Measurements from ENCODE around the gene PLCL2. TPM values are rescaled to one million over a fixed set of nuclear protein-coding genes. Genes with fewer than 3 reads are reported as not detected.

PLCL2 gene
- total RNA-seq, 1 experiment from 2014 or later: 0.07 TPM

- DNase-seq: no peak
- H3K27me3 Mint-ChIP-seq (ENCODE audit: insufficient read depth, unreplicated experiment): peaks cover 10% of the 10 kb centered on the region
- Histone ChIP-seq H3K27me3 (replicated peaks; ENCODE audit: control insufficient read depth, insufficient read depth, low read length) (no peaks in the 10 kb centered on the region), H3K4me1 (no peaks in the 10 kb centered on the region), H3K36me3 (ENCODE audit: control insufficient read depth, insufficient read depth, low read length) (no peaks in the 10 kb centered on the region), H3K9me3 (no peaks in the 10 kb centered on the region), H3K4me3 (ENCODE audit: low read depth, low read length) (no peak overlapping the region)
- no peaks in the 10 kb centered on the region for H3K4me1 Mint-ChIP-seq (ENCODE audit: low read depth, unreplicated experiment)
- no peaks in the 10 kb centered on the region for H3K36me3 Mint-ChIP-seq (ENCODE audit: insufficient read depth, unreplicated experiment)
- BruUV-seq (replicated peaks): no TSS peak
- no peak overlapping the region for H3K27ac Mint-ChIP-seq (ENCODE audit: unreplicated experiment)
- CTCF ChIA-PET: no interaction called here
- TF ChIP-seq CTCF (IDR thresholded peaks at IDR 0.05; ENCODE audit: insufficient read depth in 1 of 2, low read depth in 1 of 2, low read length in 1 of 2, severe bottlenecking in 1 of 2, unreplicated experiment in 1 of 2): no peak
- intact Hi-C loops (cut with micrococcal nuclease; ENCODE audit: unreplicated experiment): no loop called here
- H3K4me3 Mint-ChIP-seq (ENCODE audit: unreplicated experiment): no peak overlapping the region
- POLR2A ChIA-PET: interaction anchor here (0.5 kb wide), 1 partner anchor 12 kb away, joined by 12 read pairs; no protein-coding TSS in a partner anchor
- no peaks in the 10 kb centered on the region for H3K9me3 Mint-ChIP-seq (ENCODE audit: unreplicated experiment)
Observed at GRCh38 chr3:17070161-17070959, 185.6 kb downstream of the PLCL2 start.

- Mint-ChIP-seq H3K27me3 (ENCODE audit: insufficient read depth, unreplicated experiment) (peaks cover 9% of the 10 kb centered on the region), H3K36me3 (ENCODE audit: insufficient read depth, unreplicated experiment) (no peaks in the 10 kb centered on the region), H3K9me3 (ENCODE audit: unreplicated experiment) (peaks cover 10% of the 10 kb centered on the region), H3K4me1 (ENCODE audit: low read depth, unreplicated experiment) (no peaks in the 10 kb centered on the region), H3K4me3 (ENCODE audit: unreplicated experiment) (no peak overlapping the region), H3K27ac (ENCODE audit: unreplicated experiment) (no peak overlapping the region)
- Histone ChIP-seq H3K27me3 (replicated peaks; ENCODE audit: control insufficient read depth, insufficient read depth, low read length) (no peaks in the 10 kb centered on the region), H3K9me3 (no peaks in the 10 kb centered on the region), H3K36me3 (ENCODE audit: control insufficient read depth, insufficient read depth, low read length) (no peaks in the 10 kb centered on the region), H3K4me3 (ENCODE audit: low read depth, low read length) (no peak overlapping the region), H3K4me1 (no peaks in the 10 kb centered on the region)
- BruUV-seq (replicated peaks): no TSS peak
- TF ChIP-seq CTCF (IDR thresholded peaks at IDR 0.05; ENCODE audit: insufficient read depth in 1 of 2, low read depth in 1 of 2, low read length in 1 of 2, severe bottlenecking in 1 of 2, unreplicated experiment in 1 of 2): no peak
- ChIA-PET POLR2A (no interaction called here), CTCF (no interaction called here)
- DNase-seq: no peak
- intact Hi-C loops (cut with micrococcal nuclease; ENCODE audit: unreplicated experiment): no loop called here
Observed at GRCh38 chr3:17074559-17074958, 189.8 kb downstream of the PLCL2 start.

- CTCF ChIA-PET: no interaction called here
- Mint-ChIP-seq H3K4me1 (ENCODE audit: low read depth, unreplicated experiment) (no peaks in the 10 kb centered on the region), H3K27me3 (ENCODE audit: insufficient read depth, unreplicated experiment) (peaks cover 9% of the 10 kb centered on the region), H3K36me3 (ENCODE audit: insufficient read depth, unreplicated experiment) (no peaks in the 10 kb centered on the region), H3K4me3 (ENCODE audit: unreplicated experiment) (no peak overlapping the region), H3K27ac (ENCODE audit: unreplicated experiment) (no peak overlapping the region), H3K9me3 (ENCODE audit: unreplicated experiment) (peaks cover 10% of the 10 kb centered on the region)
- TF ChIP-seq CTCF (IDR thresholded peaks at IDR 0.05; ENCODE audit: insufficient read depth in 1 of 2, low read depth in 1 of 2, low read length in 1 of 2, severe bottlenecking in 1 of 2, unreplicated experiment in 1 of 2): no peak
- no peaks in the 10 kb centered on the region for H3K9me3 ChIP-seq
- H3K4me3 ChIP-seq (ENCODE audit: low read depth, low read length): no peak overlapping the region
- POLR2A ChIA-PET: no interaction called here
- no peaks in the 10 kb centered on the region for H3K4me1 ChIP-seq
- BruUV-seq (replicated peaks): no TSS peak
- DNase-seq: no peak
- no peaks in the 10 kb centered on the region for H3K36me3 ChIP-seq (ENCODE audit: control insufficient read depth, insufficient read depth, low read length)
- intact Hi-C loops (cut with micrococcal nuclease; ENCODE audit: unreplicated experiment): no loop called here
- H3K27me3 ChIP-seq (replicated peaks; ENCODE audit: control insufficient read depth, insufficient read depth, low read length): no peaks in the 10 kb centered on the region
Observed at GRCh38 chr3:17075358-17075757, 190.6 kb downstream of the PLCL2 start.
